K562 (cell line): ENCODE results near the gene HEXD. TPM values are rescaled to one million over a fixed set of nuclear protein-coding genes. Genes with fewer than 3 reads are reported as not detected.

Source experiments
- ATAC-seq: fragments of 200-7000 bp; cut with Tn5 transposase; 3 replicates; pipeline ENCODE4 v1.9.1; 2020; ENCODE audit warnings: moderate library complexity
- BruUV-seq: library from RNA; stranded (reverse); fragments of 400-500 nt; replicated peaks from 2 replicates; lab custom pipeline; 2021; lab: Mats Ljungman, UMichigan
- CTCF ChIA-PET: fragments of 300-600 bp; formaldehyde crosslinking; extraction: SDS; loops from one replicate; lab custom pipeline; 2021; ENCODE audit warnings: low intra/inter-chr PET ratio; lab: Yijun Ruan, JAX
- POLR2A ChIA-PET: fragments of 300-600, 350-650 bp; sonication (Branson Sonifier 250); formaldehyde crosslinking; extraction: SDS; loops from one replicate; lab custom pipeline; 2021; ENCODE audit warnings: antibody characterized with exemption, inconsistent platforms; lab: Yijun Ruan, JAX
- DNase-seq, 4 experiments: peaks; one replicate each; pipeline versions ENCODE4 v3.0.0 to v3.0.0-alpha.2; 2011 to 2018; ENCODE audit warnings: low spot score in 3 of 4, mixed read lengths in 3 of 4; ENCODE audit errors: extremely low read depth in 1 of 4
- FAIRE-seq: peaks from 2 replicates; lab custom pipeline; 2011; peaks lifted over from hg19 to GRCh38; lab: Jason Lieb, UNC
- H2AFZ ChIP-seq: 2 replicates; pipeline ENCODE4 v1.6.0; 2011; ENCODE audit warnings: low read depth, low read length, control low read depth, inconsistent platforms
- H3K27ac ChIP-seq: fragments of 200-600 bp; 3 replicates; pipeline ENCODE4 v1.8.0; 2011; ENCODE audit warnings: low read depth, mild to moderate bottlenecking, control low read depth, inconsistent platforms, low read length, moderate library complexity, mixed read lengths; ENCODE audit errors: extremely low read depth
- H3K27me3 ChIP-seq, 2 experiments: fragments of 300-600 bp in 1 of 2; 2 replicates in 1 of 2; 3 replicates in 1 of 2; pipeline versions ENCODE4 v1.6.0 to v1.8.0; 2011; ENCODE audit warnings: inconsistent platforms in 2 of 2, low read length in 2 of 2, mild to moderate bottlenecking in 1 of 2, mixed read lengths in 1 of 2, moderate library complexity in 1 of 2; ENCODE audit not compliant: control insufficient read depth in 2 of 2, insufficient read depth in 2 of 2
- H3K36me3 ChIP-seq: fragments of 300-600 bp; 3 replicates; pipeline ENCODE4 v1.8.0; 2011; ENCODE audit warnings: mild to moderate bottlenecking, low read length, inconsistent platforms; ENCODE audit not compliant: control insufficient read depth, insufficient read depth
- H3K4me1 ChIP-seq, 2 experiments: fragments of 200-600 bp in 1 of 2; replicated peaks in 1 of 2; 2 replicates in 1 of 2; 3 replicates in 1 of 2; pipeline versions ENCODE4 v1.5.1 to v1.8.0; 2011; ENCODE audit warnings: inconsistent platforms in 2 of 2, low read length in 2 of 2, mild to moderate bottlenecking in 1 of 2, mixed read lengths in 1 of 2, moderate library complexity in 1 of 2; ENCODE audit not compliant: control insufficient read depth in 2 of 2, insufficient read depth in 2 of 2
- H3K4me2 ChIP-seq: 2 replicates; pipeline ENCODE4 v1.6.1; 2011; ENCODE audit warnings: low read length, control low read depth, inconsistent platforms, mixed read lengths; ENCODE audit not compliant: insufficient read depth
- H3K4me3 ChIP-seq: fragments of 200-600 bp; sonication (generic), shearing (Covaris generic); 2 replicates; pipeline ENCODE4 v1.5.1; 2016; ENCODE audit warnings: control low read depth, inconsistent platforms
- H3K79me2 ChIP-seq: fragments of 200-600 bp; 3 replicates; pipeline ENCODE4 v1.8.0; 2011; ENCODE audit warnings: low read length, inconsistent platforms; ENCODE audit not compliant: control insufficient read depth, insufficient read depth
- H3K9ac ChIP-seq, 2 experiments: 2 replicates each; pipeline versions ENCODE4 v1.6.0 to v1.6.1; 2011; ENCODE audit warnings: low read depth in 2 of 2, low read length in 2 of 2, control low read depth in 1 of 2, inconsistent platforms in 1 of 2, mild to moderate bottlenecking in 1 of 2, mixed read lengths in 1 of 2; ENCODE audit not compliant: insufficient read depth in 1 of 2
- H3K9me1 ChIP-seq: one replicate; pipeline ENCODE4 v1.6.0; 2011; ENCODE audit warnings: inconsistent platforms, mild to moderate bottlenecking, low read length, moderate library complexity; ENCODE audit not compliant: control insufficient read depth, insufficient read depth
- H3K9me3 ChIP-seq: replicated peaks from 2 replicates; pipeline ENCODE4 v1.5.1; 2011; ENCODE audit warnings: low read depth, low read length, inconsistent platforms; ENCODE audit not compliant: control insufficient read depth, insufficient read depth
- H4K20me1 ChIP-seq: replicated peaks from 2 replicates; pipeline ENCODE4 v1.6.1; 2011; ENCODE audit warnings: low read length, inconsistent platforms, mixed read lengths; ENCODE audit not compliant: control insufficient read depth, insufficient read depth
- E4F1 ChIP-seq: fragments of 250-450 bp; sonication (Bioruptor Pico); IDR thresholded peaks from 2 replicates; pipeline ENCODE4 v1.5.0; 2021; ENCODE audit warnings: mild to moderate bottlenecking, borderline replicate concordance
- FOS ChIP-seq: IDR thresholded peaks from 3 replicates; pipeline ENCODE4 v1.6.1; 2011; ENCODE audit not compliant: insufficient read length; ENCODE audit errors: extremely low read depth
- GMEB1 ChIP-seq: fragments of 250-450 bp; sonication (Bioruptor Pico); IDR thresholded peaks from 2 replicates; pipeline ENCODE4 v1.4.0; 2020; ENCODE audit warnings: mild to moderate bottlenecking
- NR1H2 ChIP-seq: sonication (generic); formaldehyde crosslinking; IDR thresholded peaks from 2 replicates; pipeline ENCODE4 v1.4.0; 2020; ENCODE audit warnings: mild to moderate bottlenecking, missing genetic modification reagents
- RFX5 ChIP-seq: IDR thresholded peaks from 2 replicates; pipeline ENCODE4 v1.6.1; 2011; ENCODE audit warnings: low read depth, mild to moderate bottlenecking, improper control_type of control experiment, low read length
- U2AF2 ChIP-seq: fragments of 200-400 bp; formaldehyde crosslinking; optimal IDR thresholded peaks from 2 replicates; pipeline ENCODE3; 2017; ENCODE audit warnings: low read depth, mild to moderate bottlenecking, low read length
- ZBTB2 ChIP-seq: fragments of 450-650 bp; IDR thresholded peaks from 2 replicates; pipeline ENCODE4 v1.6.1; 2016; ENCODE audit warnings: antibody characterized with exemption
- ZEB2 ChIP-seq: fragments of 450-650 bp; IDR thresholded peaks from 2 replicates; pipeline ENCODE4 v1.6.1; 2016
- ZNF143 ChIP-seq: sonication (generic); formaldehyde crosslinking; IDR thresholded peaks from 2 replicates; pipeline ENCODE4 v1.9.0; 2022; ENCODE audit warnings: mild to moderate bottlenecking, missing genetic modification reagents
- ZNF274 ChIP-seq: IDR thresholded peaks from 2 replicates; pipeline ENCODE4 v1.6.1; 2011; ENCODE audit warnings: low read depth, mild to moderate bottlenecking, low read length, moderate library complexity, borderline replicate concordance
- ZNF347 ChIP-seq: fragments of 450-650 bp; formaldehyde crosslinking; IDR thresholded peaks from 2 replicates; pipeline ENCODE4 v1.4.0; 2020; ENCODE audit warnings: low read depth, mild to moderate bottlenecking, moderate library complexity
- ZNF431 ChIP-seq: sonication (generic); formaldehyde crosslinking; IDR thresholded peaks from 2 replicates; pipeline ENCODE4 v1.8.0; 2022; ENCODE audit warnings: mild to moderate bottlenecking, missing genetic modification reagents
- WGBS: fragments of 100-300 bp; shearing (Covaris generic); methylation state at CpG from one replicate; pipeline ENCODE4 v1.1.6; 2016; ENCODE audit warnings: low coverage, mixed read lengths; ENCODE audit not compliant: insufficient coverage; ENCODE audit errors: missing lambda C conversion rate; 5-methylcytosine and 5-hydroxymethylcytosine counted together
- in situ Hi-C: fragments of 300-500 bp; cut with MboI; formaldehyde crosslinking; loops from 4 replicates; pipeline ENCODE4 v1.15.0; 2018; ENCODE audit warnings: inconsistent platforms, mixed read lengths
- intact Hi-C: fragments of 100-400 bp; cut with micrococcal nuclease; formaldehyde crosslinking; loops from 2 replicates; pipeline ENCODE4 v1.14.2; 2022
- polyA plus RNA-seq, 8 experiments: library from polyadenylated mRNA; depleted of rRNA in 4 of 8; stranded (reverse) in 5 of 8; unstranded in 3 of 8; fragments of >200 nt; fragmentation: Nextera tagmentation in 2 of 8; fragmentation: Illumina TruSeq in 1 of 8; extraction: Ambion mirVana in 2 of 8; extraction: Trizol in 1 of 8; gene quantifications; 2 replicates each; pipeline versions ENCODE4 v1.2.1 to v1.2.3, GENCODE V29; 2011 to 2014; ENCODE audit warnings: inconsistent platforms in 1 of 8, missing spikeins in 1 of 8
- total RNA-seq, 7 experiments: library from RNA; depleted of rRNA in 6 of 7; stranded (reverse); fragments of >200 nt in 6 of 7; fragmentation: Illumina TruSeq in 2 of 7; extraction: Trizol in 2 of 7; gene quantifications; 2 replicates each; pipeline versions ENCODE4 v1.2.1 to v1.2.3, GENCODE V29; 2011 to 2021; ENCODE audit warnings: low replicate concordance in 1 of 7

Gene HEXD
- total and polyA plus RNA-seq, 9 of the 15 experiments (the other 6 are each of a cell fraction or from before 2014, with no cell fraction given) = 1.0 to 25.3 (median 10.0) TPM

- Histone ChIP-seq H3K9ac (no peak overlapping the region), H4K20me1 (no peaks in the 10 kb centered on the region), H3K4me3 (no peak overlapping the region), H3K9me3 (no peaks in the 10 kb centered on the region), H3K27ac (no peak overlapping the region), H3K36me3 (no peaks in the 10 kb centered on the region), H3K27me3 (peaks cover 0 to 7% of the 10 kb centered on the region in 2 experiments; a peak in 1 of 5 replicates), H3K9me1 (no peaks in the 10 kb centered on the region), H2AFZ (no peak overlapping the region), H3K4me1 (peaks cover 3 to 64% of the 10 kb centered on the region in 2 experiments; a peak in 3 of 5 replicates), H3K4me2 (no peak overlapping the region), H3K79me2 (no peaks in the 10 kb centered on the region)
- ATAC-seq = no peak
- intact Hi-C loops = no loop called here
- POLR2A ChIA-PET = interaction anchor here (0.6 to 0.7 kb wide), 2 partner anchors 9 to 17 kb away, joined by 3 read pairs; no protein-coding TSS in a partner anchor
- WGBS = 37% methylated on average over 19 of the region's 26 CpGs
- BruUV-seq = no TSS peak
- CTCF ChIA-PET = no interaction called here
- in situ Hi-C loops = no loop called here
- FAIRE-seq = no peak
- no peak for DNase-seq
- no peak for TF ChIP-seq U2AF2
- no peak for TF ChIP-seq RFX5
- no peak for TF ChIP-seq ZNF347
- TF ChIP-seq ZNF431 (CRISPR knock-in tag) = no peak
- no peak for TF ChIP-seq ZNF143 (CRISPR knock-in tag)
- no peak for TF ChIP-seq ZEB2
- TF ChIP-seq FOS = no peak
- no peak for TF ChIP-seq ZNF274
- no peak for TF ChIP-seq NR1H2 (CRISPR knock-in tag)
- no peak for TF ChIP-seq ZBTB2
- no peak for TF ChIP-seq GMEB1 (CRISPR knock-in tag)
- no peak for TF ChIP-seq E4F1 (CRISPR knock-in tag)
- TF ChIP-seq, all 486 proteins: peak for 0
Measured at GRCh38 chr17:82385559-82386254, 32.4 kb upstream of the HEXD start.
